HG02973 (cell line): ENCODE measurements around the gene GALNT13.

ENCODE experiments used
- ATAC-seq: cut with Tn5 transposase; IDR thresholded peaks from one replicate; pipeline ENCODE4 v1.9.1; 2021; ENCODE audit warnings: moderate library complexity; ENCODE audit not compliant: unreplicated experiment

The GALNT13 gene

GRCh38 chr2:154394600-154394999, 522.9 kb downstream of the GALNT13 start:
- ATAC-seq, result no peak

- ATAC-seq, result no peak
Observed at GRCh38 chr2:154400563-154401290, 529.0 kb downstream of the GALNT13 start.

DNA sequence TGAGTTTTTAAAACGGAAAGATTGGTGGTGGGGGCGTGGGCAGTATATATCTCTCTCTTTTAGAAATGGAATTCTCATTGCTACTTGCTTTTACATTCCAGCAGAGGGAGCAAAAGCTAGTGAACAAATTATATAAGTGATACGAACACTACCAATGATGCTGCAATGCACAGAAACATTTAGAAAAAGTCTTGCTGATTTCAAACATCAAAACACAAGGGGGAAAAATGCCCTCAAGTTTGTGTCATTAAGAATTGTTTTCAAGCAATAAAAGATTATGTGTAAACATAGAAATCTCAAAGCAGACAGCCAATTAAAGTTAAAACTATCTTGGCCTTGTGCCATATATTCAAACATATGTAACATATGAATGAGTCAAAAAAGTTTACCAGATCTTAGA, 530.5 kb downstream of the GALNT13 start:
- peak; percentile 57 for ATAC-seq

- ATAC-seq, result no peak
Observed at GRCh38 chr2:154403242-154403790, 531.6 kb downstream of the GALNT13 start.

- no peak for ATAC-seq
Observed at GRCh38 chr2:154408786-154409185, 537.1 kb downstream of the GALNT13 start.

DNA sequence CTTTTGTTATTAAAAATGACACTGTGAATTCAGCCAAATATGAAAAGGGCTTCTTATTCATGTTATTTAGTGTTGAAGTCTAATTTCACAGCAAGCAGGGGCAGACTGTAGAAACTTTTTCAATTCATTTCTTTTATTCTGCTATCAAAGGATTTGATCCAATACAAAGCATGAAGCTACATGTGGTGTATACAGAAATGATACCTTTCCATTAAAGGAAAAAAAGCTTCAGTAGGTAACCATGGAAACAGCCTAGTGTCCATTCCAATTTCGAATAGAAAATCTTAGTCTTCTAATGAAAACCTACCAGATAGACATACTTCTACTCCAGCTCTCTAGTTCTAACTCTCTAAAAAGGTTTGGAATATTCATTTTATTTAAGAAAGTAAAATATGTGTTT, 550.5 kb downstream of the GALNT13 start:
- ATAC-seq, result no peak

DNA sequence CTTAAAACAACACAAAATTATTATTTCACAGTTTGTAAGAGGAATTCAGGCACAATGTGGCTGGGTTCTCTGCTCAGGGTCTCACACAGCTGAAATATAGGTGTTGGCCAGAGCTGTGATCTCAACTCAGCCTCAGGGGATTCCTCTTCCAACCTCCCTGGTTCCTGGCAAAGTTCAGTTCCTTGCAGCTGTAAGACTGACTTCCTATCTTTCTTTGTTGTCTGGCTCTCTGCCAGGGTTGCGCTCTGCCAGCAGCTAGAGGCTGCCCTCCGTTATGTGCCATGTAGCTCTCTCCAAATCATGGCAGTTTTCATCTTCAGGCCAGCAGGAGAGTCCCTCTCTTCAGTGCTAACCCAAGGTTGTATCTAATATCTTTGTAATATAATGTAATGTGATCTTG, 554.3 kb downstream of the GALNT13 start:
- ATAC-seq, result no peak

DNA sequence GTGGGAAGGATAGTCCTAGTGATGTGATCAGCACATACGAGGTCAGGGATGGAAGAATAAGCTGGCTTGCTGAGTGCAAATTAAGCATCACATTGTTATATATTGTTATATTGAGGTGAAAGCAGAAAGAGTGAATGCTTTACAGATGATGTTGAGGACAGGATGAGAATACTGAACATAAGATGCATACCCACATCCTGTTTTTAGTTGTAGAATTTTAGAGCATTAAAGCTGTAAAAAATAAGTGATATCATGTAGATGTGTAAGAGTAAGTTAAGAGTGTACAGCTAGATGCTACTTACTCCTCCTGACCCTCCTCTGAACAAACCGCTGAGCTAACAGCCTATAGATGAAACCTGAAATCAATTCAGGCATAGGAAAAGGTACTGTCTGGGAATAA, 555.7 kb downstream of the GALNT13 start:
- no peak for ATAC-seq

DNA sequence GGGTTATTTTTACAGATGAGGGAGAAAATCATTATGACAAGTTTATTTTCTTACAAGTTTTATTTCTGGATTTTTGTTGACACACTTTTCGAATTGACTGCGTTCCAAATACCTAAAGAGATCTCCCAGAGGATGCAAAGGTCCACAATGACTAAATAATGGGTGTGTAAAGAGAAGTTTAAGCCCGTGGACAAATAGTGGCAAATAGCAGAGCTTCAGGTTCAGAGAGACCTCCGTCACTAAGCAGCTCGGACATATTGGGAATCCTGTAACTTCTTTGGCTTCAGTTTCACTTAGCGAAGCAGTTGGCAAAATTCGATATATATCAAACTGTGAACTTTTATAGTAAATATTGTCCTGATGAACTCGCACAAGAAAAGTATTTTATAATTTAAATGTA, 556.3 kb downstream of the GALNT13 start:
- ATAC-seq, result no peak

DNA sequence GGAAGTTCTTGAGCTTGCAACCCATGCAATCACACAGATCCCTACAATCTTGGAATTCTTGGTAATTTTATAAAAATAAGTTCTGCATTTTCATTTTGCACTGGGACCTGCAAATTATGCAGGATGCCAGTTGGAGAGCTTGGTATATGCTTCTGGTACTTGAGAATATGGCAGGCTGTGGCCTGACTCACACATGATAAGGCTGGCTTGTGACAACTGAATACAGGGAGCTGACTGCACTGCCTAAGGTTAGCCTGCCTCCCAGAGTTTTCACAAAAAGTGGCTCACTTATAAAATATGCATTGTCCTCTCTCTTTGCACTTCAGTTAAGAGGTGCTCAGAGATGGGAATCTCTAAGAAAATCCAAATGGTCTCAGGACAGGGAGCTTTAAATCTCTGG, 561.3 kb downstream of the GALNT13 start:
- no peak for ATAC-seq

DNA sequence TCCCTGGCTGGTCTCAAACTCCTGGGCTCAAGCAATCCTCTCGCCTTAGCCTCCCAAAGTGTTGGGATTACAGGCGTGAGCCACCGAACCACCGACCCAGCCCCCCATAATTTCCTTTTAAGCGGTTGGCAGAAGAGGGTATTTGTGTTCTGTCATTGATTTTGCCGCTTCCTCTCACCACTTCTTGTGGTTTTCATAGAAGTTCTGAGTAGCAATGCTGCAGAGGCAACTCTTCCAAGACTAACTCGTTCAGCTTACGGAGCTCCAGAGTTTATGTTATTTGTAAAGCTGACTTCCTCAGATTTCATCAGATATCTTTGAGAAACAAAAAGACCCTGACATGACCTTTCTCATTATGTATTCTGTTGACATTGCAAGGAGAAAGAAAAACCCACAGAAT, 565.4 kb downstream of the GALNT13 start:
- no peak for ATAC-seq

GRCh38 chr2:154439156-154439555, 567.4 kb downstream of the GALNT13 start:
- ATAC-seq, result no peak

GRCh38 chr2:154443919-154444318, 572.2 kb downstream of the GALNT13 start:
- no peak for ATAC-seq

- no peak for ATAC-seq
Observed at GRCh38 chr2:154446324-154446723, 574.6 kb downstream of the GALNT13 start.

GRCh38 chr2:154447727-154448418, 576.2 kb downstream of the GALNT13 start:
- ATAC-seq, result no peak

GRCh38 chr2:154449951-154450658, 578.4 kb downstream of the GALNT13 start:
- no peak for ATAC-seq

DNA sequence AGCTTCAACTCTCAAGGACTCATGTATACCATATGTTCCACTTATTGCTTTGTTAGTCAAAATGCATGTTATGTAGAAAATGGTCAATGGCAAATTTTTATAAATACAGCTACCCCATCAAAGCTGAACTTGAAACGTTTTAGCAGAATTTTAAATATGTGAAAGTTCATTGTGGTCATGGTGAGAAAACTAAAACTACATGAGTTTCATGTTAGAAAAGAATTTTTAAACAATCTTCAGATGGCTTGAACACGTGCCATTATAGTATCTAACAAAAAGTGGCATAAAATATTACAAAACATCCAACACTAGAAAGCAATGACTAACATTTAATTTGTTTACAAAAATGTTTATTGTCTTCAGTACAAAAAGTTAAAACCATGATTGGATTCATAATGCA, 580.7 kb downstream of the GALNT13 start:
- ATAC-seq, result no peak

- ATAC-seq, result no peak
Observed at GRCh38 chr2:154452906-154453493, 581.3 kb downstream of the GALNT13 start.

GRCh38 chr2:154455166-154455565, 583.4 kb downstream of the GALNT13 start:
- no peak for ATAC-seq

- no peak for ATAC-seq
Observed at GRCh38 chr2:154455866-154456265, 584.1 kb downstream of the GALNT13 start.

DNA sequence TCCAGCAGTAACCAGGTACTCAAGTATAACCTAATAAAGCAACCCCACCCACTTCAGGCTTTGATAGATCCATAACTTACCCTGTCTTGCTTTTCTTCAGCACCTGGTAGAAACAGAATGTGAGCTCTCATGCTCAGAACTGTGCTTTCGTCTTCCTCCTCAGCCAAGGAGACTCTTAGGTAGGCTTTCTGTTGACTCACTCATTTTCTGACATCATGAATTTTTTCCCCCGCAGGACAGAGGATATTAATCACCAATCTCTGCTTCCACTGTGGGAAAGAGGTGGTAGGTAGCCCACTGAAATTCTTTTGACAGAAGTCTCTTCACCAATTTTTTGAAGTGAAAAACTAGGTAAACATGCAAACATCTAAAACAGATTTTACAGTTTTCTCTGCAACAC, 585.6 kb downstream of the GALNT13 start:
- ATAC-seq, result no peak
